GM12872 (cell line): ENCODE results near the gene FAM83B.

Experiments
- TF ChIP-seq, protein P1 (sequence below): IDR thresholded peaks from 3 replicates; pipeline ENCODE4 v1.5.1; 2011; ENCODE audit warnings: low read depth, mild to moderate bottlenecking, low read length, moderate library complexity; ENCODE audit not compliant: insufficient read depth

The FAM83B gene

DNA sequence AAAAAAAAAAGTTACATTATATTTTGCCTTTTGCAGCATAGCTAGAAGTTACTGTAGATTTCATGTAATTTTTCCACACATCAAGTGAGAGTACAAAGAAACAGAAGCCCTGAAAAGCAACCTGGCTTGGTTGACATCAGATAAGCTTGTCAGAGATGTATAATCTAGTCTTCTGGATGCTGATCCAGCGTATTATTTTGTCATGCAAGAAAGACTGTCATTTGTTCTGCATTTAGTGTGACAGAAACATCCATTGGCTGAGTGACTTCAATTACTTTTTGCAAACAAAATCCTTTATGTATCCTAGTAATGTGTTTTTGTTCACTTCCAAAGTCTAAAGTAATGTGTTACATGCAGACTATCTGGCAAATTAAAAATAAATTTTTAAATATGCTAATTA, 75.3 kb downstream of the FAM83B start:
- TF ChIP-seq, protein P1, sequence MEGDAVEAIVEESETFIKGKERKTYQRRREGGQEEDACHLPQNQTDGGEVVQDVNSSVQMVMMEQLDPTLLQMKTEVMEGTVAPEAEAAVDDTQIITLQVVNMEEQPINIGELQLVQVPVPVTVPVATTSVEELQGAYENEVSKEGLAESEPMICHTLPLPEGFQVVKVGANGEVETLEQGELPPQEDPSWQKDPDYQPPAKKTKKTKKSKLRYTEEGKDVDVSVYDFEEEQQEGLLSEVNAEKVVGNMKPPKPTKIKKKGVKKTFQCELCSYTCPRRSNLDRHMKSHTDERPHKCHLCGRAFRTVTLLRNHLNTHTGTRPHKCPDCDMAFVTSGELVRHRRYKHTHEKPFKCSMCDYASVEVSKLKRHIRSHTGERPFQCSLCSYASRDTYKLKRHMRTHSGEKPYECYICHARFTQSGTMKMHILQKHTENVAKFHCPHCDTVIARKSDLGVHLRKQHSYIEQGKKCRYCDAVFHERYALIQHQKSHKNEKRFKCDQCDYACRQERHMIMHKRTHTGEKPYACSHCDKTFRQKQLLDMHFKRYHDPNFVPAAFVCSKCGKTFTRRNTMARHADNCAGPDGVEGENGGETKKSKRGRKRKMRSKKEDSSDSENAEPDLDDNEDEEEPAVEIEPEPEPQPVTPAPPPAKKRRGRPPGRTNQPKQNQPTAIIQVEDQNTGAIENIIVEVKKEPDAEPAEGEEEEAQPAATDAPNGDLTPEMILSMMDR = no peak

DNA sequence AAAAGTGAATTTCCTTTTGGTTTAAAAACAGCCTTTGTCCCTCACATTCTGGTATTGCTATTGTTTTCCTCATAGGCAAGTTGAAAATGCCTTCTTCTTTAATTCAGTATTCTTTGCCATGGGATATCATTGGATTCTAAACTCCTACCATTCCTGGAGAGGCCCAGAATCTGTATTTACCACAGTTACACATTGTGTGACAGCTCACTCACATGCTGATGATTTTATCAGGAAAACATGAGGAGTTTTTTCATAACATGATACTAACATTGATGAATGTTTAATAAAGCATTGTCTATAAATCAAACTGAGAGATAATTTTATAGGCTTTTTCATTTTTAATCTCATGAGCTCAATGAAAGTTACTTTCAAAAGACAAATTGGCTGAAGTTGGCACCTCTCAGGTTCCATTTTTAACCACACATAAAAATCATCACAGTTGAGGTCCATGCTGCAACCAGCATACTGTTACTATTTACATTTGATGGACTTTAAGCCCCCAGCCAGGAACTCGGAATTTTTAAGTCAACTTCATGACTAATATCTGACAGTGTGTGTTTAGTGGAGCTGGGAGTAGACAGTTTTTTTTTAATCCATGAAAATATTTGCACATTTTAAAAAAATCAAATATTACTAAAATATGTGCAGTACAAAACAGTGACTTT, 82.8 kb downstream of the FAM83B start:
- TF ChIP-seq, protein P1 = no peak

DNA sequence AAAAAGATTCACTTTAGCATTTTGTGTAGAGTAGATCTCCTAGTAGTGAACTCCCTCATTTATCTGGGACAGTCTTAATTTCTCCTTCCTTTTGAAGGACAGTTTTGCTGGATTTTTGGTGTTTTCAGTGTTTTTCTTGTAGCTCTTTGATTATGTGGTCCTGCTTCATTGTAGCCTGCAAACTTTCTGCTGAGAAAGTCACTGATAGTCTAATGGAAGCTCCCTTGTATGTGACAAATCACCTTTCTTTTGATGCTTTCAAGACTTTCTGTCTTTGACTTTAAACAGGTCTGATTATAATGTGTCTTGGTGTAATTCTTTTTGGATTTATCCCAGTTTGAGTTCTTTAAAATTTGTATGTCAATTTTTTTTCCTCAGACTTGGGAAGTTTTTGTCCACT, 86.1 kb downstream of the FAM83B start:
- TF ChIP-seq, protein P1 = no peak

DNA sequence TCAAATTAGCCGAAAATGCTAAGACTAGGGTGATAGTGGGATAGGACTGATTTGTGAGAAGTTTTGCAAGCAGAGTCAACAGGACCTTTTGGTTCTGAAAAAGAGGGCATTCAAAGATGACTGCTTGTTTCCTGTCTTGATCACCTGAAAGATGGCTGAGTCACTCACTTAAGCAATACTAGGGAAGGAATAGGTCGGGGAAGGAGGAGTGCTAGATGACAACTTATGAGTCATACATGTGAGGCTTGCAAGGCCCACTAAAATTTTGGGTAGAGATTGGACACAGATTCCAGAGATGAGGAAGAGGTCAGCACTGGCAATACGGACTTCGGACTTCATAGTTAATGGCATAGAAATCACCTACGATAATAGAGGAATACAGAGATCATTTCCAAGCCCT, 89.2 kb downstream of the FAM83B start:
- TF ChIP-seq, protein P1 = no peak

- TF ChIP-seq, protein P1 = no peak
Observed at GRCh38 chr6:54937371-54937770, 90.8 kb downstream of the FAM83B start.

GRCh38 chr6:54957698-54958097, 111.1 kb downstream of the FAM83B start:
- TF ChIP-seq, protein P1 = no peak

DNA sequence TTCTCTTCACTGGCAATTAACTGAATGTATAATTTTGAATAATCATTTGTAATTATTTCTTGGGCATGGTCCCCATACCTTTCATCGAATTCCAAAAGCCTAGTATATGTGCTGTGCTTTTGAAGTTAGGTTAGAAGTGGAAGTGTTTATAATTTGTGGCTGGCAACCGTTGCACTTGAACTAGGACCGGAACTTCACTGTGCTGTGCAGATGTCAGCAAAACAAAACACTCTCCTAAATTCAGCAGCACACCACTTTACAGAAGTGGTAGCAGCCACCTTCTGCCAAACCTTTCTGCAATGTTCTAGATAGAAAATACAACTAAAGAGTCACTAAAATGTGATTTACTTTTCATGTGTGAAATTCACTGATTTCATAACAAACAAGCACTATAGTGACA, 111.9 kb downstream of the FAM83B start:
- TF ChIP-seq, protein P1 = no peak
